Myocyte (in vitro differentiated cells): Measurements from ENCODE around the gene LPIN1. TPM values are rescaled to one million over a fixed set of nuclear protein-coding genes. Genes with fewer than 3 reads are reported as not detected.

ENCODE experiments used
- DNase-seq: peaks from one replicate; pipeline ENCODE4 v3.0.0-alpha.2; 2012; ENCODE audit warnings: low read depth
- total RNA-seq: library from RNA; depleted of rRNA; stranded (reverse); fragments of >200 nt; gene quantifications from 2 replicates; pipeline ENCODE4 v1.2.3, GENCODE V29; 2014

LPIN1 gene
- total RNA-seq, 1 donor from 2014 or later, result 57.4 TPM

- no peak for DNase-seq
Observed at GRCh38 chr2:11781602-11782001, 35.2 kb downstream of the LPIN1 start.

- no peak for DNase-seq
Observed at GRCh38 chr2:11784280-11784679, 37.8 kb downstream of the LPIN1 start.

GRCh38 chr2:11784747-11785610 lies 38.5 kb downstream of the LPIN1 start:
- DNase-seq, result peak; percentile 37

- no peak for DNase-seq
Observed at GRCh38 chr2:11785611-11785940, 39.1 kb downstream of the LPIN1 start.

- no peak for DNase-seq
Observed at GRCh38 chr2:11786191-11786590, 39.8 kb downstream of the LPIN1 start.

DNA sequence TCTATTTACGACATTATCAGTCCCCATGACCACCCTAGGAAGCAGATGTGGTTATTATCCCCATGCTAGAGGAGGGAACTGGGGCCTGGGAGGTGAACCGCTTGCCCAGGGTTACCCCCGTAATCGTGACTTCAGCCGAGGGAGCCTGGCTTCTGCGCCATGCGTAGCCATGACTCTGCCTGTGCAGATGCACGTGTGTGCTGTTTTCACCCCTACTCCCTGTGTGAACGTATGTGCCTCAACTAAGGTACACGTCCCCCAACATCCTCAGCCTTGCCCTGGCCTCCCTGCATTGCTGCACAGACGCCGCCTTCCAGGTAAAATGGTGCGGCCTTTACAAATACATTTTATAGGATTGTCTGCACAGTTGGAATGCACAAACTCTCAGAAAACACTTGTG lies 40.2 kb downstream of the LPIN1 start:
- no peak for DNase-seq

GRCh38 chr2:11787991-11788390 lies 41.6 kb downstream of the LPIN1 start:
- no peak for DNase-seq

- no peak for DNase-seq
Observed at GRCh38 chr2:11788461-11789124, 42.2 kb downstream of the LPIN1 start.

GRCh38 chr2:11789243-11789642 lies 42.8 kb downstream of the LPIN1 start:
- DNase-seq, result no peak

- no peak for DNase-seq
Observed at GRCh38 chr2:11790228-11790627, 43.8 kb downstream of the LPIN1 start.

GRCh38 chr2:11795590-11795989 lies 49.2 kb downstream of the LPIN1 start:
- no peak for DNase-seq

DNA sequence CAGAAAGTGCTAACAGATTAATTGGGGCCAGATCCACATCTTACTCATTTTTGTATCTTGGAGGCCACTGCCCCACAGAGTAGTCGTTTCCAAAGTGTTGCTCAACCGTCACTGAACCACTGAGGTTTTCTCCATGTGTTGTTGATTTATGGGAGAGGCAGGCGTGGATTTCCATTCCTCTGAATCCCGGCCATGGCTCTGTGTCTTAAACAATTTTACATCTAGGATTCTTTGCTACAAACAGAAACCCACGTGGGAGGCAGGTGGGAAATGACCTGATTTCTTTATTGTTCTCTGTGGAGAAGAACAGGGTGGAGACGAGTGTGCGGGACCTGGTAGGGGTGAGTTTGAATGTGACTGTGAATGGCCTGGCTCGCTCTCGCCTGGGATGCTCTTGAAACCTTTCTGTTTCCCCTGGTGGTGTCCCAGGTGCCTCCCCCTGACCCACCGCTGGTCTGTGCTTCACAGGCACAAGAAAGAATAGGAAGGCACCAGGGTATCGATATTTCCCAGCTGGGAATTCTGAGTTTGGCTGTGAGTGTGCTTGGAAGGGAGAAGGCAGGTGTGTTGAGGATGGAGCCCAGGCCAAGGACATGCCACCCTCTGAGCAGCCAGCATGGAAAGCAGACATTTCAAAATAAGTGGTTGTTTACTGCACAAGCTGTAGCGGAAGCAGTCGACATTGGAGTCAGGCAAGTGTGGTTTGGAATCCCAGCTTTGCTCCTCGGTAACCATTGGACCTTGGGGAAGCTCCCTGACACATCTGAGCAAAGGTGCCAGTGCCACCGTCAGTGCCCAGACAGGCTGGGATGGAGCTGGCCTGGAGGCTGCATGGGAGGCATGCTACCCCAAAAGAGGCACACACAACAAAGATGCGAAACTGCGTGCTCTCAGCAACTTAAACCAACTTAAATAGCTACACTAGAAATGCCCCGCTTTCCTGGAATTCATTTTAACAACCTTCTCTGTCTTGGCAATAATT lies 50.0 kb downstream of the LPIN1 start:
- no peak for DNase-seq

DNA sequence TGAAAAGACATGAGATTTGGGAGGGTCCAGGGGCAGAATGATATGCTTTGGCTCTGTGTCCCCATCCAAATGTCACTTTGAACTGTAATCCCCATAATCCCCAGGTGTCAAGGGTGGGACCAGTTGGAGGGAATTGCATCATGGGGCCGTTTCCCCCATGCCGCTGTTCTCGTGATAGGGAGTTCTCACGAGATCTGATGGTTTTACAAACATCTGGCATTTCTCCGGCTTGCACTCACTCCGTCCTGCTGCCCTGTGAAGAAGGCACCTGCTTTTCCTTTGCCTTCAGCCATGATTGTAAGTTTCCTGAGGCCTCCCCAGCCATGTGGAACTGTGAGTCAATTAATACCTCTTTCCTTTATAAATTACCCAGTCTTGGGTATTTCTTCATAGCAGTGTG lies 51.4 kb downstream of the LPIN1 start:
- DNase-seq, result no peak

GRCh38 chr2:11798701-11799435 lies 52.4 kb downstream of the LPIN1 start:
- no peak for DNase-seq

- DNase-seq, result no peak
Observed at GRCh38 chr2:11799826-11800225, 53.4 kb downstream of the LPIN1 start.

DNA sequence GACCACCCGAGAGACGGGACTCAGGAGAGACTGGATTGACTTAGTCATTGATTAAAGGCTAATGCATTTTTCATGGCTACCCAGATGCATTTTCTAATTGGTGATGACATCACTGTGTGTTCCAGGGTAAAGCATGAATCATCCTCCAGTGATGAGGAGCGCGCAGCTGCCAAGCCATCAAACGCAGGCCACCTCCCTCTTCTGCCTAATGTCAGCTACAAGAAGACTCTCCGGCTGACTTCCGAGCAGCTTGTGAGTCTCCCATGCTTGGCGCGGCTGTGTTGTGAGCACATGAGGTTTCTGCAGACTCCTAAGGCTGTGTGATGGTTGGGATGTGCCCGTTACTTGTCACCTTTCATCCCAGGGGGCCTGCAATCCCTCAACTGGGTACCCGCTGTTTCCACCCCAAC lies 56.4 kb downstream of the LPIN1 start:
- DNase-seq, result no peak

DNA sequence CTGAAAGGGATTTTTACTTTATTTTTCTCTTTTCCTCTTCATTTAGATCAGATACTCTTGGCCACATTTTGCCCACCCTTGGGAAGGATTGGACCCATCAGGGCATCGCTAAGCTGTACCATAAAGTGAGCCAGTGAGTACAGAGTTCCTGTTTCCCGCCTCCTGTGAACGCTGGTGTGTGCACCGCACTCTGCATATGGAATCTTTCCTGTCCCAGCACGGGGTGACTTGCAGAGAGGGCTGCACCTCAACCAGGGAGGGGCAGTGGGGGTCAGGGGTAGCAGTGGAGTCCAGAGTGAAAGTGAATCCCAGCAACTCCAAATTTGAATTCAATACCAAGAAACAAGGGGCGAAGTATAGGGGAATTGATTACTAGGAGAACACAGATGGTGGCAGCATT lies 58.6 kb downstream of the LPIN1 start:
- no peak for DNase-seq

- no peak for DNase-seq
Observed at GRCh38 chr2:11805920-11806319, 59.5 kb downstream of the LPIN1 start.

DNA sequence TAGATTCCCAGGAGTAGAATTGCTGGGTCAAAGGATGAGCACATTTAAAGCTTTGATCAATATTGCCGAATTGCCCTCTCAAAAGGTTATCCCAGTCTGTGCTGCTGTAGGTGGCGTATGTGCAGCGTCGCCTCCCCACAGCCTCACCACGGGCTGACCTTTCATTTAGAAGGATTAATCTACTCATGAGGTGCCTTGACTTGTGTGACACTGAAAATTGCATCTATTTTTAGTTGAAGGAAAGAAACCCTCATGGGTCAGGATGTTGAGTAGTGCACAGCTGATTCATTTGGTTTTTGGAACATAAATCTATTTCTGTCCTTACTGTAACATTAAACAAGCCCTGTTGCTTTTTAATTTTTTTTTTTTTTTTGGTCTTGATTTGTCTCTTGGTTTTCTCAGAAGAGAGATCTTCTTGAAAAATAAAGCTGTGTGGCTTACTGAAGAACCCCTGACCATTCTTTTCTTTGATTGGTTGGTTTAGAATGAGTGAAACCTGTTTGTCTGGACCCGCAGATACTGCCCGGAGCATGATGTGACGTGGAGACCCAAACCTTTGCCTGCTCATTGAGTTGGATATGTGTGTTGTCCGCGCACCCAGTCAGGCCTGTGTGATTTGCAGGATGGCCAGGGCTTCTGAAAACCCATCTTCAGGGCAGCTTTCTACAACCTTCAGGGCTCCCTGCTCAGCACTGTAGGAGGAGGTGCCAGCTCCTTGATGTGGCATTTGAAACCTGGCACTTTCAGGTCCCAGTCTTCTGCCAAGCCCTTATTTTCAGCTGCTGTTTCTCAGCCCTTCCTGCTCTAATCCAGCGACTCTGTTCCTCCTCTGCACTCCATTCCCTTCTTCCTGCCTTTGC lies 61.0 kb downstream of the LPIN1 start:
- peak; percentile 64 for DNase-seq

DNA sequence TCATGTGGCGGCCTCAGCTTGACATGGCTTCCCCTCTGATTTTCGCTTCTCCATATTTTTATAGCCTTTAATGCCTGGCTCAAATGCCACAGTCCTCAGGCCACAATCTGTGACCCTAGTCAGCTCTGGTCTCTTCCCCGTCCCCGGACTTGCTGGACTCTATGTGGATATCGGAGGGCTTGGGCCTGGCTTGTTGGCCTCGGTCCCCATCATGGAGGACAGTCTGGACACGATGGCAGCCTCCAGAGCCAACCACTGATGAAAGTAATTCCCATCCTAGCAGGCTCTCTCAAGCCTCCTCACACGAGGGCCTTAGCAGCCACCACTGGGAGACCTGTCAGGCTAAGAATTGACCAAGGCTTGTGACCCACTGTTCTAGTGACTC lies 61.6 kb downstream of the LPIN1 start:
- no peak for DNase-seq
